Endothelial cell of umbilical vein (primary cell): ENCODE results near the gene BMERB1.

Experiments
- EZH2 ChIP-seq: IDR thresholded peaks from 2 replicates; pipeline ENCODE4 v1.6.1; 2012; ENCODE audit warnings: borderline replicate concordance, low read depth, mild to moderate bottlenecking, moderate library complexity, low read length, inconsistent platforms; ENCODE audit not compliant: severe bottlenecking
- FOS ChIP-seq: IDR thresholded peaks from 2 replicates; pipeline ENCODE4 v1.6.1; 2011; ENCODE audit warnings: mild to moderate bottlenecking, low read length, moderate library complexity, borderline replicate concordance; ENCODE audit not compliant: insufficient read depth
- JUN ChIP-seq: IDR thresholded peaks from 2 replicates; pipeline ENCODE4 v1.6.1; 2011; ENCODE audit warnings: borderline replicate concordance, low read depth; ENCODE audit not compliant: insufficient read length, insufficient read depth
- MAX ChIP-seq: IDR thresholded peaks from 2 replicates; pipeline ENCODE4 v1.6.1; 2011; ENCODE audit not compliant: insufficient read depth, insufficient read length
- POLR2AphosphoS5 ChIP-seq: IDR thresholded peaks from 2 replicates; pipeline ENCODE4 v1.6.1; 2012; ENCODE audit warnings: low read depth, mild to moderate bottlenecking, control low read depth, low read length, moderate library complexity; ENCODE audit not compliant: insufficient read depth
- TF ChIP-seq, protein P1 (sequence below), 2 donors: IDR thresholded peaks; 1 replicate in 1 of 2; 2 replicates in 1 of 2; pipeline ENCODE4 v1.5.1; 2011; ENCODE audit warnings: low read length in 2 of 2, mild to moderate bottlenecking in 2 of 2, moderate library complexity in 2 of 2, control low read depth in 1 of 2, inconsistent platforms in 1 of 2, low read depth in 1 of 2; ENCODE audit not compliant: insufficient read depth in 1 of 2; ENCODE audit errors: extremely low read depth in 1 of 2

DNA sequence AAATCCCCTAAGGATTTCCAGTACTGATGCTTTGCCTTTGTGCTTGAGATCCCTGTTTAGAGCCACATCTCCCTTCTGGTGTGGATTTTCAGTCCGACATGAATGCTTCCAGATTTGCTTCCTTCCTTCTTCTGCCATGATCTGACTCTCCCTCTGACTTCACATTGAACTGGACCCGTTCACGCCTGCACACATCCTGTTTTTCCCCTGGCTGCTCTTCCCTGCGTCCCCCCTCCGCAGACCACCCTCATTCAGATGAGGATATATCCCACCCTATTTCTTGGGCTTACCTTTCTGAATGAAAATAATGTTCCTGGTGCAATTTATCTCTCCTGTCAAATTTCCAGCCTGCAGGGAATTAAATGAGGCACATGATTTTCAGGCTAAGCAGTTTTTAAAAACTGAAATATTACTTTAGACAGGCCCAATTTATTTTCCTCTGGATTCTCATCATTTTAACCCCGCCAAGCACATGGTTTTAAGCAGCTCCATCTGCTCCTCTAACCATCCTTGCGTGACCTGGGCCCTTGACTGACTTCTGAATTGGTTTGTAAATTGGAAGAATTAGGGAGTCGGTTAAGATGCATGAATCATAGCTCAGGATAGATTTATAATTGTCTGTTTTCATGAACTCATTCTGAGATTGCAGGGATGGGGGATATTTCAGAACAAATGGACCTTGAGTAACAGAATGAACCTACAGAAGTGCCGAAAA lies 59.2 kb downstream of the BMERB1 start:
- TF ChIP-seq, protein P1, sequence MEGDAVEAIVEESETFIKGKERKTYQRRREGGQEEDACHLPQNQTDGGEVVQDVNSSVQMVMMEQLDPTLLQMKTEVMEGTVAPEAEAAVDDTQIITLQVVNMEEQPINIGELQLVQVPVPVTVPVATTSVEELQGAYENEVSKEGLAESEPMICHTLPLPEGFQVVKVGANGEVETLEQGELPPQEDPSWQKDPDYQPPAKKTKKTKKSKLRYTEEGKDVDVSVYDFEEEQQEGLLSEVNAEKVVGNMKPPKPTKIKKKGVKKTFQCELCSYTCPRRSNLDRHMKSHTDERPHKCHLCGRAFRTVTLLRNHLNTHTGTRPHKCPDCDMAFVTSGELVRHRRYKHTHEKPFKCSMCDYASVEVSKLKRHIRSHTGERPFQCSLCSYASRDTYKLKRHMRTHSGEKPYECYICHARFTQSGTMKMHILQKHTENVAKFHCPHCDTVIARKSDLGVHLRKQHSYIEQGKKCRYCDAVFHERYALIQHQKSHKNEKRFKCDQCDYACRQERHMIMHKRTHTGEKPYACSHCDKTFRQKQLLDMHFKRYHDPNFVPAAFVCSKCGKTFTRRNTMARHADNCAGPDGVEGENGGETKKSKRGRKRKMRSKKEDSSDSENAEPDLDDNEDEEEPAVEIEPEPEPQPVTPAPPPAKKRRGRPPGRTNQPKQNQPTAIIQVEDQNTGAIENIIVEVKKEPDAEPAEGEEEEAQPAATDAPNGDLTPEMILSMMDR (IDR thresholded peaks at IDR 0.05; ENCODE audit: extremely low read depth in 1 of 2, insufficient read depth in 1 of 2, low read depth in 1 of 2, low read length in 2 of 2) = no peak
- TF ChIP-seq POLR2AphosphoS5 (no peak), EZH2 (no peak), FOS (no peak), MAX (no peak), JUN (no peak)
